ENCODE data around the gene RANBP1.
A peak's percentile ranks its signal among the peaks of the same experiment; 100 is the strongest.
"Not testable (repeated sequence)": the region's sequence is repeated elsewhere in the genome, so short reads cannot be mapped to it uniquely, and the experiment has no call there.

The RANBP1 gene

DNA sequence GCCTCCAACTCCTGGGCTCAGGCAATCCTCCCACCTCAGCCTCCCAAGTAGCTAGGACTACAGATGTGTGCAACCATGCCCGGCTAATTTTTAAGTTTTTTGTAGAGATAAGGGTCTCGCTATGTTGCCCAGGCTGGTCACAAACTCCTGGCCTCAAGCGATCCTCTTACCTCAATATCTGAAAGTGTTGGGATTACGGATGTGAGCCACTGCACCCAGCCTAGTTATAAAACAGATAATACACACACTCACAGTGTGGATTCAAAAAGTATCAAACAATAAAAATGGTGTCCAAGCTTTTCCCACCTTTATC is 35.3 kb downstream of the RANBP1 start:
- Mint-ChIP-seq H3K27ac (peak overlapping the region; percentile 49), H3K4me1 (peaks cover 5% of the 10 kb centered on the region), H3K27me3 (no peaks in the 10 kb centered on the region), H3K4me3 (no peak overlapping the region), H3K36me3 (ENCODE audit: low read depth) (no peaks in the 10 kb centered on the region), H3K9me3 (no peaks in the 10 kb centered on the region)
- ATAC-seq (no peak), DNase-seq (no peak)

DNA sequence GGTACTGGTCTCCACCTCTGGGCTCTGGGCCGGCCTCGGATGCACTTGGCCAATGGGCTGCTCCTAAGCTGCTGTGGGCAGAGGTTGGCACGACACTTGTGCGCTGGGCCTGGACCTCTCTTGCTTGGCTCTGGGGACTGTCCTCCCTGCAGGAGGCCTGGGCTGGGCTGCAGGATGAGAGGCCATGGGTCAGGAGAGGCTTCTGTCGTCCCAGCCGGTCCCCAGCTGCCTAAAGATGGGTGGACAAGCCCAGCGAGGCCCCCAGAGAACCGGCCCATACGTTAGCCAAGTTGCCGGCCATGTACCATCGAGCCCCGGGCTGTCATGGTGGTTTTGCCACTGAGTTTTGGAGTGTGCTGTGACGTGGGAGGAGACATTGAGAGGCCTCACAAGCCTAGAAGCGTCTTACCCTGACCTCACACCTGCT is 36.6 kb downstream of the RANBP1 start:
- H3K27ac Mint-ChIP-seq = no peak overlapping the region
- H3K4me3 Mint-ChIP-seq = no peak overlapping the region
- no peaks in the 10 kb centered on the region for H3K4me1 Mint-ChIP-seq
- H3K36me3 Mint-ChIP-seq (ENCODE audit: low read depth) = no peaks in the 10 kb centered on the region
- peaks cover 2% of the 10 kb centered on the region for H3K27me3 Mint-ChIP-seq
- ATAC-seq = no peak
- no peak for DNase-seq
- no peaks in the 10 kb centered on the region for H3K9me3 Mint-ChIP-seq

DNA sequence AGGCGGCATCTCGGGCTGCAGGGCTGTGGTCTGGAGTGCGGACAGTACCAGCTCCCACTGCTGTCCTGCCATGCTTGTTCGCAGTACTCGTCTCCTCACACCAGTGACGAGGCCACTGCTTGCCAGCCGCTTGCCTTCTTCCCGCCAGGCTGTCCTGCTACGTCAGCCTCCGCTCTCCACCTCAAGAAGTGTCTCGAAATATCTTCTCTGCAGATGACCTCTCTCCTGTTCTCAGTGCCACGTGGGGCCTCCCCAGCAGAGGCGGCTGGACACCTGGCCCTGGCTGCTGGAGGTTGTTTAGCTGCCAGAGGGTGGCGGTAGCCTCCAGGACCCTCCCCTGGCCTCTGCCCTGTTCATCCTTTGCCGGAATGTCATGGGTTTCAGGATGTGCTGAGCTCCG is 38.0 kb downstream of the RANBP1 start:
- no peak overlapping the region for H3K27ac Mint-ChIP-seq
- no peak for ATAC-seq
- H3K4me1 Mint-ChIP-seq = no peaks in the 10 kb centered on the region
- peaks cover 2% of the 10 kb centered on the region for H3K27me3 Mint-ChIP-seq
- no peaks in the 10 kb centered on the region for H3K9me3 Mint-ChIP-seq
- H3K36me3 Mint-ChIP-seq (ENCODE audit: low read depth) = no peaks in the 10 kb centered on the region
- H3K4me3 Mint-ChIP-seq = no peak overlapping the region
- DNase-seq = no peak

DNA sequence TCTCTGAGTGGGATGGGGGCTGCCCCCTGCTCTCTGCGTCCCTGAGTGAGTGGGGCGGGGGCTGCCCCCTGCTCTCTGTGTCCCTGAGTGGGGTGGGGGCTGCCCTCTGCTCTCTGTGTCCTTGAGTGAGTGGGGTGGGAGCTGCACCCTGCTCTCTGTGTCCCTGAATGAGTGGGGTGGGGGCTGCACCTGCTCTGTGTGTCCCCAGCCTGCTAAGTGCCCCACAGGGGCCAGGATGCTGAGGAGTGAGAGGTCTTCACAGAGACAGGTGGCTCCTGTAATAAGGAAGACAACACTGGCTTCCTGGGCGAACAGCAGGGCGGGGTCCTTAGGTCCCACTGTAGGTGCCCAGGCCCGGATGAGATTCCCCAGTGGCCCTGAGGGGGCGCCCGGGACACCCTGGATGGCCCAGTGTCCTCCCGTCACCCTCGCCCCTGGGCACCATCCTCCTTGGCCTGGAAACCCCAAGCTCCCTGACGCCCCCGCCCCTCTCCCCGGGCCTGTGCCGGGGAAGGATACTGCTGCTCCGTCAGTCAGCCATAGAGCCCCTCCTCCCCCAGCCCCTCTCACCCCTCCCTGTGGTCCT is 38.8 kb downstream of the RANBP1 start:
- Mint-ChIP-seq H3K27ac (no peak overlapping the region), H3K36me3 (ENCODE audit: low read depth) (no peaks in the 10 kb centered on the region), H3K4me3 (no peak overlapping the region)

DNA sequence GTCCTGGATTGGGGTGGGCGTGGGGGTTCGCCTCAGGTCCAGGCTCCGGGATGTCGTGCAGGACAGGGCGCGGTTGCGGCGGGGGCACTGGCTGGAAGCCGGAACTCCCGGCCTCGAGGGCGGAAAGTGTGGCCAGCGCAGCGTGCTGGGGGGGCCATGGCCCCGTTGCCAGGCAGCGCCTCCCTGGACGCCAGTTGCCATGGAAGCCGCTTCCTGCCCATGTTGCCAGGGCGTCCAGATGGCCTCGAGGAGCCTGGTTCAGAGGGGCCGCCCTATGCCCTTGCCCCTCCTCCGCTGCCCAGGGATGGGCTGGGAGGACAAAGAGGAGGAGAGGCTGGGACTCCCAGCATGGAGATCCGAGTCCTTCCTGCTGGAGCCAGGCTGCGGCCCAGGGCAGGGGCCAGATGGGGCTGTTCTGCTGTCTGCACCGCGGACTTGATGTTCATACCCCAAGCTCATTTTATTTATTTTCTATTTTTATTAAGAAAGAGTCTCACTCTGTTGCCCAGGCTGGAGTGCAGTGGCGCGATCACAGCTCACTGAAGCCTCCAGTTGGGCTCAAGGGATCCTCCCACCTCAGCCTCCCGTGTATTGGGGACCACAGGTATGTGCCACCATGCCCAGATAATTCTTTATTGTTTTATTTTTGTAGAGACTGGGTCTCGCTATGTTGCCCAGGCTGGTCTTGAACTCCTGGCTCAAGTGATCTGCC is 39.6 kb downstream of the RANBP1 start:
- H3K4me3 Mint-ChIP-seq = no peak overlapping the region
- H3K9me3 Mint-ChIP-seq = no peaks in the 10 kb centered on the region
- ATAC-seq (no peak), DNase-seq (peak; percentile 14)
- H3K27ac Mint-ChIP-seq = no peak overlapping the region
- peaks cover 4% of the 10 kb centered on the region for H3K27me3 Mint-ChIP-seq
- H3K36me3 Mint-ChIP-seq (ENCODE audit: low read depth) = no peaks in the 10 kb centered on the region
- no peaks in the 10 kb centered on the region for H3K4me1 Mint-ChIP-seq

More for the DNA sequence above, 38.8 kb downstream of the RANBP1 start:
- ATAC-seq (no peak), DNase-seq (no peak)
- Mint-ChIP-seq H3K4me1 (no peaks in the 10 kb centered on the region), H3K9me3 (no peaks in the 10 kb centered on the region), H3K27me3 (peaks cover 4% of the 10 kb centered on the region)

DNA sequence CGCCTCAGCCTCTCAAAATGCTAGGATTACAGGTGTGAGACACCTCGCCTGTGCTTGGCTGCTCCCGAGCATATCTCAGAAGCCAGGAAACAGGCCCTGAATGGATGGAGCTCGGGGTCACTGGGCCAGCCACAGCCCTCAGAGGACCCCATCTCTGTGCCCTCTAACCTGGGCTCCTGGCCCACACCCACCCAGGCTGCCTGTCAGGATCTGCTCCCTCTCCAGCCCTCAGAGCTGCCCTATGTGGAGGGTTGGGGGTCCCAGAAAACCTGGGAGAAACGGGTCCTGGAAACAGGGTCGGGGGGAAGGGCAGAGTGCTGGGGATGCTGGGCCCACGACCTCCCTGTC is 40.1 kb downstream of the RANBP1 start:
- Mint-ChIP-seq H3K4me1 (no peaks in the 10 kb centered on the region), H3K4me3 (no peak overlapping the region), H3K36me3 (ENCODE audit: low read depth) (no peaks in the 10 kb centered on the region), H3K9me3 (no peaks in the 10 kb centered on the region), H3K27me3 (peaks cover 4% of the 10 kb centered on the region), H3K27ac (no peak overlapping the region)
- ATAC-seq (no peak), DNase-seq (no peak)

DNA sequence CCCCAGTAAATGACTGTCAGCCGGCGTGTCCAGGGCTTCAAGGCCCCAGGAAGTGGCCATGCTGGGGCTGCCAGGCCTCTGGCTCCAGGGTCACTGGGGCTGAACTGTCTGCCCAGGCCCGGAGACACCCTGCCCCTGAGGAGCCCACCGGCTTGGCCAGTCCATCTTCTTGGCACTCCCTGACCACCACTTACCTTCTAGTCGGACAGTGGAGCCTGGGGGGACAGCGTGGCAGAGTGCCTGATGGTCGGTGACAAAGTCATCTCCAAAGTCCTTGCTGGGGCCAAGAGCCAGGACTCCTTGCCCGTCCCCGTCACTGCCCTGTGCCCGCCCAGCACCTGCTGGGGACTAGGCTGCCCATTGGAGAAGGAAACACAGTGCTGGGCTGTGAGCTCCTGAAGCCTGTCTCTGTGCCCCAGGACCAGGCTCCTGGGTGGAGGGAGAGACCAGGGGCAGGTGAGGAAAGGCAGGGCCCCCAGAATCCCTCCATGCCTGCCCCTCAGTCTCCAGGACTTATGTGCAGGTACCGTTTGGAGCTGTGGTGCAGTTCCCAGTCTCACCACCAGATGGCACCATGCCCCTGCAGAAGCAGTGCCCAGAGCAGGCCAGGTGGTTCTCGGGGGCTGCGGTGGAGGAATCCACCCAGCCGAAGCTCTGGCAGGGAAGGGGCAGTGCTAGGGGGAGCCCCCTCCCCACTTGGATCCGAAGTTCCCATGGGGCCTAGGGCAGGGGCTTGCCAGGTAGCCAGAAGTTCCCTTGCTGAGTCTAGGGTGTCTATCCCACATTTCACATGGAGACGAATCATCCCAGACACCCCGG is 40.9 kb downstream of the RANBP1 start:
- Mint-ChIP-seq H3K27me3 (peaks cover 4% of the 10 kb centered on the region), H3K27ac (no peak overlapping the region), H3K4me3 (no peak overlapping the region), H3K9me3 (no peaks in the 10 kb centered on the region), H3K36me3 (ENCODE audit: low read depth) (no peaks in the 10 kb centered on the region), H3K4me1 (no peaks in the 10 kb centered on the region)
- DNase-seq (peak; percentile 91), ATAC-seq (peak; percentile 78)

DNA sequence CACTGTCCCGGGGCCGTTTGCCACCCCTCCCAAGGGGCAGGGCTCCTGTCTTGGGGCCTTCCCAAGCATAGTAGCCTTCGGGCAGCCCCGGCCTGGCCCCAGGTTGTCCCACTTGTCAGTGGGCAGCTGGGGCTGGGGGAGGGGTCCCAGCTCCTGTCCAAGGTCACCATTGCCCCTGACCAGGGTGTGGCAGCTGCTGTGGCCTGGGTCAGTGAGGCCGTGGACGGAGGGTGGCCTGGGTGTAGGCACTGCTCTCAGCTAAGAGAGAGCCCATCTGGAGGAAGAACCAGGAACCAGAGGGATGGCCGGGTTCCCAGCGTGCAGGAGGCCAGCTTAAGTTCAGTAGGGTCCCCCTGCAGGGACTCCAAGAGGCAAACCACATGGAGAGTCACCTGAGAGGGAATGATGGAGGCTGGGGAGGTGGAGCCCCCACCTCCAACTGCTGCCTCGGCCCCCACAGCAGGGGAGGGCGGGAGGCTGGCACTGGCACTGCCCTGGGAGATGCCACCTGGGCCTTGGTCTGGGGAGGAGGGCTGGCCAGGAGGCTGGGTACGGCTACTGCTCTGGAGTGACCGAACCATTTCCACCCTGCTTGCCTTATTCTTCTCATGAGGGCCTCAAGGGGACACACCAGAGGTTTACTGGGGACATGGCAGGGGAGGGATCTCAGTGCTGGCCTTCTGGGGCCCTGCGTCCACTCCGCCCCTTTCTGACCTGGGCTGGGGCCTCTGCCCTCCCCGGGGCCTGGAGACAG is 41.7 kb downstream of the RANBP1 start:
- H3K4me1 Mint-ChIP-seq = no peaks in the 10 kb centered on the region
- H3K36me3 Mint-ChIP-seq (ENCODE audit: low read depth) = no peaks in the 10 kb centered on the region
- H3K4me3 Mint-ChIP-seq = no peak overlapping the region
- H3K27ac Mint-ChIP-seq = no peak overlapping the region
- ATAC-seq = no peak
- peaks cover 4% of the 10 kb centered on the region for H3K27me3 Mint-ChIP-seq
- no peak for DNase-seq
- H3K9me3 Mint-ChIP-seq = no peaks in the 10 kb centered on the region

DNA sequence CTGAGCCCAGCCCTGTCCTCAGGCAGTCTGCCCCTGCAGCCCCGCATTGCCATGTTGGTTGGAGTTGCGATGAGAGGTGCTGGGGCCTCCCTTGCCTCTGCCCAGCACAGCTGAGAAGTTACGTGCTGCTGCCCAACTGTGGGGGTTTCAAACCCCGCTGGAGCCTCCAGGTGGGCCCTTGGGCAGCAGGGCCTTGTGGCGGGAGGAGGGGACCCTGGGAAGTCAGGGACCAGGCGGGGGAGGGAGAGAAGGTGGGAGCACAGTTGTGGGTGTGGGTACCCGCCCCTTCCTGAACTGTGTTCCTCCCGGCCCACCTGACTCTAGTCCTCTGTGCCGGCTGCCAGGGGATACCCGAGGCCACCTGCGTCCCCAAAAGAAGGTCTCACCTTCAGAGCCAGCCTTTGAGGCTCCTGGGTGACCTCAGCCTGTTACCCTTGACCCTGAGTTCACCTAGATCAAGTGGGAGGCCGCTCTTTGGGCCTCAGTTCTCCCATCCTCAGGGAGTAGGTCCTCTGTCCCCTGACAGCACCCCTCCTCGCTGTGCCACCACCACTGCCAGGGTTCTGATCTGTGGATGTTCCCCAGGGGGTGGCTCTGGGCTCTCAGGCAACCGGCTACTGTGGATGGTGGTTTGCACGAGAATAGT is 42.6 kb downstream of the RANBP1 start:
- no peaks in the 10 kb centered on the region for H3K4me1 Mint-ChIP-seq

DNA sequence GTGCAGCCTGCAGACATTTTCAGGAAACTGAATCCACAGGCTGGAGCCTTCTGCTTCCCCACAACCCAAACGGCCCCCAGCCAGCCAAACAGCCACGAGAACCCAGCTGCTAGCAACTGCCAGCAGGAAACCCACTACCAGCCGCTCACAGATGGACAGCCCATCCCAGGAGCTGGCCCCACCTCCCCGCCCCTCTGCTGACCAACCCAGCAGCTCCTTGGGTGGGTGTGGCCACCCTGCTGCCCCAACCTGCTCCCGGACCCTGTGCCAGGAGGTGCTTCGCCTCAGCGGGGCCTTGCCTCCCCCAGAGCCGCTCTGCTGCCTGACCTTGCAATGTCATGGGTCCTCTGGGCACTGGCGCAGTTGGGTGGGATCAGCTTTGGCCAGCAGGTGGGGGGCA is 43.2 kb downstream of the RANBP1 start:
- H3K4me3 Mint-ChIP-seq = no peak overlapping the region
- H3K27ac Mint-ChIP-seq = no peak overlapping the region
- DNase-seq (no peak), ATAC-seq (no peak)
- peaks cover 4% of the 10 kb centered on the region for H3K27me3 Mint-ChIP-seq
- no peaks in the 10 kb centered on the region for H3K36me3 Mint-ChIP-seq (ENCODE audit: low read depth)
- no peaks in the 10 kb centered on the region for H3K4me1 Mint-ChIP-seq
- no peaks in the 10 kb centered on the region for H3K9me3 Mint-ChIP-seq

More for the DNA sequence above, 42.6 kb downstream of the RANBP1 start:
- ATAC-seq (no peak), DNase-seq (no peak)
- Mint-ChIP-seq H3K36me3 (ENCODE audit: low read depth) (no peaks in the 10 kb centered on the region), H3K9me3 (no peaks in the 10 kb centered on the region), H3K27me3 (peaks cover 4% of the 10 kb centered on the region), H3K4me3 (no peak overlapping the region), H3K27ac (no peak overlapping the region)

DNA sequence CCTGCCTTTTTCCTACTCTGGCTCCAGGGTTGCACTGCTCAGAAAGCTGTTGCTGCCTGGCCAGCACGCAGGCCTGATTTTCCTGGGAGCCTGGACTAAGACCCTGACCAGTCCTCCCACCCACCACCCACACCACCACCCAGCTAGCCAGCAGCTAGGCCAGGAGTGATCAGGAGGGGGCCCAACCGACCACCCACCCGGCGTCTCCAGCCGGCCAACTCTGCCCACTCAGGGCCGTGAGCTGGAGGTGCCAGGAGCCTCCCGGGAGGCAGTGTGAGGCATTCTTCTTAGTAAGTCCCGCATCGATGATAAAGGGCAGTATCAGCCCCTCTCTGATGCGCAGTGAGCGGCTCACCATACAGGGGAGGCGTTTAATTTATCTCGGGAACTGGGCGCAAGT is 43.6 kb downstream of the RANBP1 start:
- H3K27ac Mint-ChIP-seq; H3K9me3 Mint-ChIP-seq; ATAC-seq; DNase-seq; H3K27me3 Mint-ChIP-seq; H3K4me1 Mint-ChIP-seq; H3K4me3 Mint-ChIP-seq; H3K36me3 Mint-ChIP-seq (ENCODE audit: low read depth): not testable (repeated sequence)

DNA sequence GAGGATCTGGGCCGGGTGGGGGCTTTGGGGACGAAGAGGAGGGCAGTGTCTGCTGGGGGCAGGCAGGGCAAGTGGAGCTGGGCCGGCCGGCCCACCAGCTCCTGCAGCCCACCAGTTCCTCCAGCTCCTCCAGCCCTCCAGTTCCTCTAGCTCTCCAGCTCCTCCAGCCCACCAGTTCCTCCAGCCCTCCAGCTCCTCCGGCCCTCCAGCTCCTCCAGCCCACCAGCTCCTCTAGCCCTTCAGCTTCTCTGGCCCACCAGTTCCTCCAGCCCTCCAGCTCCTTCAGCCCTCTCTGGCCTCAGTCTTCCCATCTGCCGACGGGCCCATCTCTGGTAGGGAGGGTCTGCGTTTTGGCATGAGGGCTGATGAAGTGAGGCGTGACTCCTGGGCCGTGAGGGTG is 44.1 kb downstream of the RANBP1 start:
- H3K4me3 Mint-ChIP-seq = no peak overlapping the region
- ATAC-seq (no peak), DNase-seq (no peak)
- no peaks in the 10 kb centered on the region for H3K9me3 Mint-ChIP-seq
- no peak overlapping the region for H3K27ac Mint-ChIP-seq
- peaks cover 4% of the 10 kb centered on the region for H3K27me3 Mint-ChIP-seq
- H3K4me1 Mint-ChIP-seq = peaks cover 2% of the 10 kb centered on the region
- H3K36me3 Mint-ChIP-seq (ENCODE audit: low read depth) = no peaks in the 10 kb centered on the region

DNA sequence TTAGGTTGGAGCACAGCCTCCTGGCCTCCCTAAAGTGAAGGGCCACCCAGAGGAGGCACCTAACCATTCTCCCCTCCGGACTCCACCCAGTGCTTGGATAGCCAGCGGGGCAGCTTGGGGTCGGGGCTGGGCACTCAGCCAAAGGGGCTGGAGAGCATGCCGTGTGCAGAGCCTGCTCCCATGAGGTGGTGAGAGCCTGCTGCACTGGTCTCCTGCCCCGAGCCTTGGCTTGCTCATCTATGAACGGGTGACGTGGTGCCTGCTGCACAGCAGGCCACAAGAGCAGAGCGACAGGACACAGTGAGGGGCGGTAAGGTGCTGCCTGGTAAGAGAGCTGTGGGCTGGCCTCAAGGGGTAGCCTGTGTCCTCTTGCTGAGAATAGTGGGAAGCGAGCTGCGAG is 49.0 kb downstream of the RANBP1 start:
- peaks cover 2% of the 10 kb centered on the region for H3K4me1 Mint-ChIP-seq
- no peaks in the 10 kb centered on the region for H3K9me3 Mint-ChIP-seq
- DNase-seq = no peak
- no peak overlapping the region for H3K27ac Mint-ChIP-seq
- H3K4me3 Mint-ChIP-seq = no peak overlapping the region
- no peaks in the 10 kb centered on the region for H3K27me3 Mint-ChIP-seq
- H3K36me3 Mint-ChIP-seq (ENCODE audit: low read depth) = no peaks in the 10 kb centered on the region
- ATAC-seq = no peak

DNA sequence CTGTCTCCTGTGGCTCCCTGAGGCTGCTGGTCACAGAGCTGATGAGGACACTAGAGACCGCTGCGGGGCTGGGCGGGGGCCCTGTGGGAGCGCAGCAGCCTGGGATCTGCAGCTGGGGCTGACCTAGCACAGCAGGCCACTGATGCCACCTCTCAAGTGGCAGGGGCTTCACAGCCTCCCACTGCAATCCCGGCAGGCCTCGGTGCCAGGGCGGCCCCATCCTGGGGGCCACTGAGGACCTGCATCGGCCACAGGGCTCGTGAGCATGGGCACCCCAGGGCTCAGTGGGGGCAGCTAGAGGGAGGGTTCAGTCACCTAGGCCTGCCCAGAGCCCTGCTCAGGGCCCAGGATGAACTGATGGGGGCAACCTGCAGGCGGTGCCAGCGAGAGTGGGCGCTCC is 49.5 kb downstream of the RANBP1 start:
- H3K27me3 Mint-ChIP-seq = no peaks in the 10 kb centered on the region
- H3K27ac Mint-ChIP-seq = no peak overlapping the region
- no peaks in the 10 kb centered on the region for H3K36me3 Mint-ChIP-seq (ENCODE audit: low read depth)
- DNase-seq (no peak), ATAC-seq (no peak)
- H3K9me3 Mint-ChIP-seq = no peaks in the 10 kb centered on the region
- H3K4me1 Mint-ChIP-seq = peaks cover 2% of the 10 kb centered on the region
- H3K4me3 Mint-ChIP-seq = no peak overlapping the region
